ENCODE measurements around the gene PCDHGB4.

- no peak for TF ChIP-seq ISL1 (CRISPR knock-in tag; IDR thresholded peaks at IDR 0.05)
- TF ChIP-seq, protein P1, sequence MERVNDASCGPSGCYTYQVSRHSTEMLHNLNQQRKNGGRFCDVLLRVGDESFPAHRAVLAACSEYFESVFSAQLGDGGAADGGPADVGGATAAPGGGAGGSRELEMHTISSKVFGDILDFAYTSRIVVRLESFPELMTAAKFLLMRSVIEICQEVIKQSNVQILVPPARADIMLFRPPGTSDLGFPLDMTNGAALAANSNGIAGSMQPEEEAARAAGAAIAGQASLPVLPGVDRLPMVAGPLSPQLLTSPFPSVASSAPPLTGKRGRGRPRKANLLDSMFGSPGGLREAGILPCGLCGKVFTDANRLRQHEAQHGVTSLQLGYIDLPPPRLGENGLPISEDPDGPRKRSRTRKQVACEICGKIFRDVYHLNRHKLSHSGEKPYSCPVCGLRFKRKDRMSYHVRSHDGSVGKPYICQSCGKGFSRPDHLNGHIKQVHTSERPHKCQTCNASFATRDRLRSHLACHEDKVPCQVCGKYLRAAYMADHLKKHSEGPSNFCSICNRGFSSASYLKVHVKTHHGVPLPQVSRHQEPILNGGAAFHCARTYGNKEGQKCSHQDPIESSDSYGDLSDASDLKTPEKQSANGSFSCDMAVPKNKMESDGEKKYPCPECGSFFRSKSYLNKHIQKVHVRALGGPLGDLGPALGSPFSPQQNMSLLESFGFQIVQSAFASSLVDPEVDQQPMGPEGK (CRISPR knock-in tag; IDR thresholded peaks at IDR 0.05; ENCODE audit: borderline replicate concordance): no peak
- TF ChIP-seq PPARA (CRISPR knock-in tag; IDR thresholded peaks at IDR 0.05; ENCODE audit: borderline replicate concordance): no peak
- no peak for TF ChIP-seq GLIS3 (CRISPR knock-in tag; IDR thresholded peaks at IDR 0.05)
- TF ChIP-seq TCF4 (CRISPR knock-in tag; IDR thresholded peaks at IDR 0.05; ENCODE audit: borderline replicate concordance): no peak
- TF ChIP-seq, protein P2, sequence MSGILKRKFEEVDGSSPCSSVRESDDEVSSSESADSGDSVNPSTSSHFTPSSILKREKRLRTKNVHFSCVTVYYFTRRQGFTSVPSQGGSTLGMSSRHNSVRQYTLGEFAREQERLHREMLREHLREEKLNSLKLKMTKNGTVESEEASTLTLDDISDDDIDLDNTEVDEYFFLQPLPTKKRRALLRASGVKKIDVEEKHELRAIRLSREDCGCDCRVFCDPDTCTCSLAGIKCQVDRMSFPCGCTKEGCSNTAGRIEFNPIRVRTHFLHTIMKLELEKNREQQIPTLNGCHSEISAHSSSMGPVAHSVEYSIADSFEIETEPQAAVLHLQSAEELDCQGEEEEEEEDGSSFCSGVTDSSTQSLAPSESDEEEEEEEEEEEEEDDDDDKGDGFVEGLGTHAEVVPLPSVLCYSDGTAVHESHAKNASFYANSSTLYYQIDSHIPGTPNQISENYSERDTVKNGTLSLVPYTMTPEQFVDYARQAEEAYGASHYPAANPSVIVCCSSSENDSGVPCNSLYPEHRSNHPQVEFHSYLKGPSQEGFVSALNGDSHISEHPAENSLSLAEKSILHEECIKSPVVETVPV (CRISPR knock-in tag; IDR thresholded peaks at IDR 0.05): no peak
Observed at GRCh38 chr5:141354900-141355469, 32.5 kb upstream of the PCDHGB4 start, which contains the start of gene PCDHGA4.

Data from SK-N-SH treated with all-trans-retinoic acid at 6 μM for 48 hours (cell line).